GM21515 (cell line): ENCODE results near the gene MTA1.

Experiments used
- ATAC-seq: cut with Tn5 transposase; IDR thresholded peaks from one replicate; pipeline ENCODE4 v1.9.1; 2021; ENCODE audit not compliant: unreplicated experiment

The MTA1 gene

GRCh38 chr14:105419195-105420091 lies at the start of gene MTA1:
Gene MTA1, plus strand, starts transcription at chr14:105419827. Its CDS starts 209 bp downstream, at chr14:105420036.
- peak; percentile 55 for ATAC-seq

- ATAC-seq: no peak
Measured at GRCh38 chr14:105374389-105374788, 45.2 kb upstream of the MTA1 start.

GRCh38 chr14:105375635-105376057 lies 44.0 kb upstream of the MTA1 start:
- no peak for ATAC-seq

GRCh38 chr14:105376521-105377440 lies 42.8 kb upstream of the MTA1 start:
- no peak for ATAC-seq

- ATAC-seq: no peak
Measured at GRCh38 chr14:105377555-105378182, 42.0 kb upstream of the MTA1 start.

- no peak for ATAC-seq
Measured at GRCh38 chr14:105378199-105378598, 41.4 kb upstream of the MTA1 start.

GRCh38 chr14:105378873-105379685 lies 40.5 kb upstream of the MTA1 start:
- ATAC-seq: no peak

- no peak for ATAC-seq
Measured at GRCh38 chr14:105379946-105380345, 39.7 kb upstream of the MTA1 start.

- no peak for ATAC-seq
Measured at GRCh38 chr14:105380756-105381155, 38.9 kb upstream of the MTA1 start.

GRCh38 chr14:105381446-105382342 lies 37.9 kb upstream of the MTA1 start:
- no peak for ATAC-seq

GRCh38 chr14:105382343-105383082 lies 37.1 kb upstream of the MTA1 start:
- ATAC-seq: no peak

GRCh38 chr14:105383083-105383730 lies 36.4 kb upstream of the MTA1 start:
- ATAC-seq: no peak

GRCh38 chr14:105384041-105384557 lies 35.5 kb upstream of the MTA1 start:
- ATAC-seq: no peak

GRCh38 chr14:105384605-105385321 lies 34.9 kb upstream of the MTA1 start:
- ATAC-seq: no peak

- no peak for ATAC-seq
Measured at GRCh38 chr14:105385322-105385637, 34.3 kb upstream of the MTA1 start.

GRCh38 chr14:105385698-105386365 lies 33.8 kb upstream of the MTA1 start:
- ATAC-seq: no peak
